Liver (tissue), 3 donors: Measurements from ENCODE around the gene IL1RAPL2.

Experiments
- JUND ChIP-seq, 2 donors: IDR thresholded peaks; 2 replicates each; pipeline ENCODE4 v1.6.1; 2016; ENCODE audit warnings: antibody characterized with exemption in 2 of 2
- NR2F2 ChIP-seq: IDR thresholded peaks from 2 replicates; pipeline ENCODE4 v1.6.1; 2016; ENCODE audit warnings: antibody characterized with exemption
- RAD21 ChIP-seq, 2 donors: IDR thresholded peaks; 2 replicates each; pipeline ENCODE4 v1.6.1; 2016; ENCODE audit warnings: antibody characterized with exemption in 2 of 2, mild to moderate bottlenecking in 2 of 2
- RXRA ChIP-seq, 2 donors: IDR thresholded peaks; 2 replicates each; pipeline ENCODE4 v1.6.1; 2017 to 2018; ENCODE audit warnings: antibody characterized with exemption in 2 of 2, mild to moderate bottlenecking in 1 of 2
- YY1 ChIP-seq: IDR thresholded peaks from 2 replicates; pipeline ENCODE4 v1.6.1; 2016; ENCODE audit warnings: antibody characterized with exemption, mild to moderate bottlenecking
- TF ChIP-seq, protein P1 (sequence below): fragments of 150-350 bp; IDR thresholded peaks from 2 replicates; pipeline ENCODE4 v1.5.1; 2017; ENCODE audit warnings: improper control_type of control experiment, low read depth, low read length; ENCODE audit not compliant: missing input control
- TF ChIP-seq, protein P2 (sequence below): IDR thresholded peaks from 2 replicates; pipeline ENCODE4 v1.6.1; 2016; ENCODE audit warnings: antibody characterized with exemption
- donor health status: healthy.
- donor health status: healthy.

DNA sequence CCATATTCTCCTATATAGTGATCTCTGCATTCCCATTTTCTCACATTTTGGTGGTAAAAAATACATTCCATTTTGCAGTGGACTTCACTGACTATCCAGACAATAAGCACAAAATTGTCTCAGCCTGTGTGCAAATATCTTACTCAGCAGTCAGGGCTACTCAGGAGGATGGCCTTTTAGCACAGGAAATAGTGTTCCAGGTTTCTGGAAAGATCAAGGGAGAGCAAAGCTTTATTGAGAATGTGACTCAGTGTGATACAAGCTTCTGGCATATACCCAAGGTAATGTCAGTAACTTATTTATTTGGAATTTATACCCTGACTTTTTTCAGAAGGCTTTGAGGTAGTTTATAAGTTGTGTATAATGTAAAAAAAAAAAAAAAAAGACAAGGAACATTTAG is 421.1 kb downstream of the IL1RAPL2 start:
- no peak for TF ChIP-seq JUND (IDR thresholded peaks at IDR 0.05)
- TF ChIP-seq, protein P1, sequence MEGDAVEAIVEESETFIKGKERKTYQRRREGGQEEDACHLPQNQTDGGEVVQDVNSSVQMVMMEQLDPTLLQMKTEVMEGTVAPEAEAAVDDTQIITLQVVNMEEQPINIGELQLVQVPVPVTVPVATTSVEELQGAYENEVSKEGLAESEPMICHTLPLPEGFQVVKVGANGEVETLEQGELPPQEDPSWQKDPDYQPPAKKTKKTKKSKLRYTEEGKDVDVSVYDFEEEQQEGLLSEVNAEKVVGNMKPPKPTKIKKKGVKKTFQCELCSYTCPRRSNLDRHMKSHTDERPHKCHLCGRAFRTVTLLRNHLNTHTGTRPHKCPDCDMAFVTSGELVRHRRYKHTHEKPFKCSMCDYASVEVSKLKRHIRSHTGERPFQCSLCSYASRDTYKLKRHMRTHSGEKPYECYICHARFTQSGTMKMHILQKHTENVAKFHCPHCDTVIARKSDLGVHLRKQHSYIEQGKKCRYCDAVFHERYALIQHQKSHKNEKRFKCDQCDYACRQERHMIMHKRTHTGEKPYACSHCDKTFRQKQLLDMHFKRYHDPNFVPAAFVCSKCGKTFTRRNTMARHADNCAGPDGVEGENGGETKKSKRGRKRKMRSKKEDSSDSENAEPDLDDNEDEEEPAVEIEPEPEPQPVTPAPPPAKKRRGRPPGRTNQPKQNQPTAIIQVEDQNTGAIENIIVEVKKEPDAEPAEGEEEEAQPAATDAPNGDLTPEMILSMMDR: no peak
- no peak for TF ChIP-seq RAD21 (IDR thresholded peaks at IDR 0.05)
- TF ChIP-seq RXRA (IDR thresholded peaks at IDR 0.05): no peak
- no peak for TF ChIP-seq NR2F2
- TF ChIP-seq, protein P2, sequence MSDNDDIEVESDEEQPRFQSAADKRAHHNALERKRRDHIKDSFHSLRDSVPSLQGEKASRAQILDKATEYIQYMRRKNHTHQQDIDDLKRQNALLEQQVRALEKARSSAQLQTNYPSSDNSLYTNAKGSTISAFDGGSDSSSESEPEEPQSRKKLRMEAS: no peak
- TF ChIP-seq YY1: no peak
